Fibroblast of mammary gland (primary cell): ENCODE measurements around the gene POFUT2.

Experiments used
- DNase-seq: peaks from one replicate; pipeline ENCODE4 v3.0.0-alpha.2; 2010; ENCODE audit warnings: low read depth
- H3K4me3 ChIP-seq: 2 replicates; pipeline ENCODE4 v1.5.1; 2011; ENCODE audit warnings: low read depth, mild to moderate bottlenecking, low read length, moderate library complexity; ENCODE audit not compliant: control insufficient read depth
- TF ChIP-seq, protein P1 (sequence below): conservative IDR thresholded peaks from 2 replicates; pipeline ENCODE4 v1.5.1; 2011; ENCODE audit warnings: low read depth, low read length, inconsistent platforms; ENCODE audit not compliant: control insufficient read depth, insufficient read depth

Gene POFUT2

GRCh38 chr21:45270306-45270821 is 17.3 kb downstream of the POFUT2 start:
- H3K4me3 ChIP-seq, result no peak overlapping the region
- no peak for DNase-seq
- TF ChIP-seq, protein P1, sequence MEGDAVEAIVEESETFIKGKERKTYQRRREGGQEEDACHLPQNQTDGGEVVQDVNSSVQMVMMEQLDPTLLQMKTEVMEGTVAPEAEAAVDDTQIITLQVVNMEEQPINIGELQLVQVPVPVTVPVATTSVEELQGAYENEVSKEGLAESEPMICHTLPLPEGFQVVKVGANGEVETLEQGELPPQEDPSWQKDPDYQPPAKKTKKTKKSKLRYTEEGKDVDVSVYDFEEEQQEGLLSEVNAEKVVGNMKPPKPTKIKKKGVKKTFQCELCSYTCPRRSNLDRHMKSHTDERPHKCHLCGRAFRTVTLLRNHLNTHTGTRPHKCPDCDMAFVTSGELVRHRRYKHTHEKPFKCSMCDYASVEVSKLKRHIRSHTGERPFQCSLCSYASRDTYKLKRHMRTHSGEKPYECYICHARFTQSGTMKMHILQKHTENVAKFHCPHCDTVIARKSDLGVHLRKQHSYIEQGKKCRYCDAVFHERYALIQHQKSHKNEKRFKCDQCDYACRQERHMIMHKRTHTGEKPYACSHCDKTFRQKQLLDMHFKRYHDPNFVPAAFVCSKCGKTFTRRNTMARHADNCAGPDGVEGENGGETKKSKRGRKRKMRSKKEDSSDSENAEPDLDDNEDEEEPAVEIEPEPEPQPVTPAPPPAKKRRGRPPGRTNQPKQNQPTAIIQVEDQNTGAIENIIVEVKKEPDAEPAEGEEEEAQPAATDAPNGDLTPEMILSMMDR, result peak; percentile 29

DNA sequence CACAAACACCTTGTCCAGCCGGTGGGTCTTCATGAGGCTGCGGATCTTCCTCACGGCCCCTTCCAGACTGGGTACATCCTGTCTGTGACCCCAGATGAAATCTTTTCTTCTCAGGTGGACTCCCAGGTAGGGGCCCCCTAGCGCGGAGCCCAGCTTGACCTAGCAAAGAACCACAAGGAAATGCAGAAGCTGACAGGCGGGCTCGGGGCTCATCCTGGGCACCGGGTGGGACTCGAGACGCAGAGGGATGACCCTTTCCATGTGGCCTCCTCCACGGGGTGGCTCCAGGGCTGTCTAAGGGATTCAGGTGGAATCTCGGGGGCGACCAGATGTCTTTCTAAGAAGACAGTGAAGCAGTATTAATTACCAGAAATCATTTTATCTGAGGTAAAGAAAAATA is 17.8 kb downstream of the POFUT2 start:
- DNase-seq, result no peak
- TF ChIP-seq, protein P1, result no peak
- H3K4me3 ChIP-seq, result no peak overlapping the region

GRCh38 chr21:45267390-45267760 is 20.3 kb downstream of the POFUT2 start:
- no peak overlapping the region for H3K4me3 ChIP-seq
- TF ChIP-seq, protein P1, result no peak
- DNase-seq, result no peak

- TF ChIP-seq, protein P1, result no peak
- H3K4me3 ChIP-seq, result no peak overlapping the region
- no peak for DNase-seq
Observed at GRCh38 chr21:45266518-45267389, 20.9 kb downstream of the POFUT2 start.

- DNase-seq, result no peak
- TF ChIP-seq, protein P1, result no peak
Observed at GRCh38 chr21:45265721-45266517, 21.8 kb downstream of the POFUT2 start.

DNA sequence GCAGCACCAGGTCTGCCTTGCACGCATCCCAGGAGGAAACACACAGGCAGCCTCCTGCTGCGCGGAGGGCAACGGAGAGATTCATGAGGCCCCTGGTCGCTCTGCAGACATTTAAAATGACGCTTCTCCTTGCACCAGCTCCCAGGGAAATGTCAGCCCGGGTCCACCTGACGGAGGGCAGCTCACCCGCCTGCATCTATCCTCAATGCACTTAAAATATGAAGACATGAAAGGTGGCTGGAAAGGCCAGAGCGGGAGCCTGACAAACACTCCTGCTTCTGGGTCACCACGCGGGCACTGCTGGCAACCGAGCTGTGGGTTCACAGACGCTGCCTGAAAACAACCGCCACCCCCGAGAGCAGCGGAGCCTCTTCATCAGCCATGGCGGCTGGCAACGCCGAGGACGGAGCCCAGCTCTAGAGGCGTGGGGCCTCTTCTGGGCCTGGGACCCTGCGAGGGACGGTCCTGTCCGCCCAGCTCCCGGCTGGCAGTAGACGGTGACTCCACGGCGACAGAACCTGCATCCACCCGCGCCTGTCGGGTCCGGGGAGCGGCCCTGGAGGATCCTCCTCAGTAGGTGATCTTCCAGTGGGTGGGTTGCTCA is 22.7 kb downstream of the POFUT2 start:
- no peak overlapping the region for H3K4me3 ChIP-seq
- TF ChIP-seq, protein P1, result no peak
- DNase-seq, result no peak

More at GRCh38 chr21:45265721-45266517, 21.8 kb downstream of the POFUT2 start:
- no peak overlapping the region for H3K4me3 ChIP-seq
